GM18507 (cell line): ENCODE data around the gene MLST8.

Experiments
- DNase-seq: peaks from one replicate; pipeline ENCODE4 v3.0.0; 2011; ENCODE audit warnings: low read depth; ENCODE audit not compliant: insufficient read length; ENCODE audit errors: extremely low spot score
- FAIRE-seq: peaks from 2 replicates; lab custom pipeline; 2011; peaks lifted over from hg19 to GRCh38; lab: Jason Lieb, UNC

MLST8 gene

DNA sequence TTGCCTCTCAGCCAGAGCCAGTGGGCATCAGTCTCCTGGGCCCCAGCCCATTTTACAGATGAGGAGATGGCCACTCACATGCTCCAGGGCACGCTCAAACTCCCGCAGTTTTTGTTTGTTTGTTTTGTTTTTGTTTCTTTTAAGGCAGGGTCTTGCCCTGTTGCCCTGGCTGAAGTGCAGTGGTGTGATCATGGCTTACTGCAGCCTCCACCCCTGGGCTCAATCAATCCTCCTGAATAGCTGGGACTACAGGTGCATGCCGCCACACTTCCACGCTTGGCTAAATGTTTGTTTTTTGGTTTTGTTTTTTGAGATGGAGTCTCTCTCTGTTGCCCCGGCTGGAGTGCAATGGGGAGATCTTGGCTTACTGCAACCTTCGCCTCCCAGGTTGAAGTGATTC lies 21.7 kb downstream of the MLST8 start:
- FAIRE-seq (no peak), DNase-seq (no peak)

DNA sequence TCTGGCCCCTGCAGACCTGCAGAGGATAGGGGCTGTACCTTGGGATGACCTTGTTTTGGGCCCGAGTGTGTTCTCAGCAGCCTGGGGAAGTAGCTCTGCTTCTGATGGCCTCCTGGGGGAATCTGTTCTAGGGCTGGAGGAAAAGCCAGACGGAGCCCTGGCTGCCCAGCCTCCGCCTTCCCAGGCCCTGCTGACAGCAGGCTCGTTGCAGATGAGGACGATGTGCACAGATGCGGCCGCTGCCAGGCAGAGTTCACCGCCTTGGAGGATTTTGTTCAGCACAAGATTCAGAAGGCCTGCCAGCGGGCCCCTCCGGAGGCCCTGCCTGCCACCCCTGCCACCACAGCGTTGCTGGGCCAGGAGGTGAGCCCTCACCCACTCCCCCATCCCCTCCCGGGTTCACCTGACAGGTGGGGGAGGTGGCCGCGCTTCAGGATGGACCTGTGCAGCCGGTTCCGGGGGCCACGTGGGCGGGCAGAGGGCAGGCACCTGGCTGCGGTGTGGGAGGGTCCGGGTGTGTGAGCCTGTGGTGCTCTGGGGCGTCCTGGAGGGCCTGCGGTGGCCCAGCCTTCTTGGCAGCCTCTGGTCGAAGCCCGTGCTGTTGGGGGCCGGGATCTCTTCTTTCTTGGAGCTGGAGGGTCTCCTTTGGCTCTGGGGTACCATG lies 23.0 kb downstream of the MLST8 start:
- DNase-seq (no peak), FAIRE-seq (no peak)

- FAIRE-seq (no peak), DNase-seq (no peak)
These were observed 23.8 kb downstream of the MLST8 start for GRCh38 chr16:2229091-2229490.

GRCh38 chr16:2229632-2230250 lies 24.5 kb downstream of the MLST8 start:
- FAIRE-seq (no peak), DNase-seq (no peak)

DNA sequence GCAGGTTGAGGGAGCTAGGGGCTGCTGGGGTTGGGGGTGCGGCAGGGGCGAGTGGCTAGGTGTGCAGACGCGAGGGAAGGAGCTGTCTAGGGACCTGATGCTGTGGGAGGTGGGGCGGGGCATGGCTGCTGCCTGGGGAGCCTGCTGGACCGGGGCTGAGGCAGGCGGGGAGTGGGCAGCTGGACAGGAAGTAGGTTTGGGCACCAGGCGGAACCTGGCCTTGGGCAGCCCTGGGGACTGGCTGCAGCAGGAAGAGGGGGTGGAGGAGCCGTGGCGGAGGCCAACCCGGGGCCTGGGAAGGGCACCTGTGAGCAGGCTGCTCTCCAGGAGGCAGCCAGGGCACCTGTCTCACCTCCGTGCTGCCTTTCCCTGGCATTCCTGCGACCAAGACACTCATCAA lies 25.1 kb downstream of the MLST8 start:
- DNase-seq = no peak
- no peak for FAIRE-seq

GRCh38 chr16:2231016-2231931 lies 26.0 kb downstream of the MLST8 start:
- no peak for DNase-seq
- no peak for FAIRE-seq

- no peak for DNase-seq
- no peak for FAIRE-seq
These were observed 27.1 kb downstream of the MLST8 start for GRCh38 chr16:2232094-2232990.

- no peak for DNase-seq
These were observed 28.0 kb downstream of the MLST8 start for GRCh38 chr16:2233046-2233775.

DNA sequence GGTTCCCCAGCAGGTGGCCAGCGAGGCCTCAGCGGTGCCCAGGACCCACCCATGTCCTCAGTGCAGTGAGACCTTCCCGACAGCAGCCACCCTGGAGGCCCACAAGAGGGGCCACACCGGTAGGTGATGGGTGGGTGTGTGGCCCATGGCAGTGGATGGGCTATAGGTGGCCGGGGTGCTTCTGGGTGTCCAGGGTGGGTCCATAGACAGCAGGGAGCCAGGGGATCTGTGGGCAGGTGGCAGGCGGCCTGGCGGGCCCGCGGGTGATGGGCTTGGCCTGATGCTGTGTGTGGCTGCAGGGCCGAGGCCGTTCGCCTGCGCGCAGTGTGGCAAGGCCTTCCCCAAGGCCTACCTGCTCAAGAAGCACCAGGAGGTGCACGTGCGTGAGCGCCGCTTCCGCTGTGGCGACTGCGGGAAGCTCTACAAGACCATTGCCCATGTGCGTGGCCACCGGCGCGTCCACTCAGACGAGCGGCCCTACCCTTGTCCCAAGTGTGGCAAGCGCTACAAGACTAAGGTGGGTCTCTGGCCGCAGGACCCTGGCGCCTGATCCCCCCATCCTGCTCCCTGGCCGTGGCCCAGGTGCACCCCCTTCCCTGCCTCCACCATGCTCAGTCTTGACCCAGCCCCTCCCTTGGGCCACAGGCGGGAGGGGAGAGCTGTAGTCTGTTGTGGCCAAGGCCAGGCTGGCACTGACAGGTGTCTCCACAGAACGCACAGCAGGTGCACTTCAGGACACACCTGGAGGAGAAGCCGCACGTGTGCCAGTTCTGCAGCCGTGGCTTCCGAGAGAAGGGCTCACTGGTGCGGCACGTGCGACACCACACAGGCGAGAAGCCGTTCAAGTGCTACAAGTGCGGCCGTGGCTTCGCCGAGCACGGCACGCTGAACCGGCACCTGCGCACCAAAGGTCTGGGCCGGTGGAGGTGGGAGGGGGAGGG lies 28.9 kb downstream of the MLST8 start:
- DNase-seq = no peak
- FAIRE-seq = no peak

More at GRCh38 chr16:2233046-2233775, 28.0 kb downstream of the MLST8 start:
- no peak for FAIRE-seq

DNA sequence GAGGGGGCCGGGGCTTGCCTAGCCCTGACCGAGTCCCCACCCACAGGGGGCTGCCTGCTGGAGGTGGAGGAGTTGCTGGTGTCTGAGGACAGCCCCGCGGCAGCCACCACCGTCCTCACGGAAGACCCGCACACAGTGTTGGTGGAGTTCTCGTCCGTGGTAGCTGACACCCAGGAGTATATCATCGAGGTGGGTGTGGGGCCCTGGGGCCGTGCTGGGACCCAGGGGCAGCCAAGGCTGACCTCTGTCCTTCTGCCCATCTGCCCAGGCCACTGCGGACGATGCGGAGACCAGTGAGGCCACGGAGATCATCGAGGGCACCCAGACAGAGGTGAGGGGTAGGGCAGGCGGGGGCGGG lies 29.5 kb downstream of the MLST8 start:
- FAIRE-seq (no peak), DNase-seq (no peak)

- DNase-seq = no peak
- no peak for FAIRE-seq
These were observed 30.0 kb downstream of the MLST8 start for GRCh38 chr16:2235234-2235651.

- DNase-seq (no peak), FAIRE-seq (no peak)
These were observed 30.6 kb downstream of the MLST8 start for GRCh38 chr16:2235695-2236336.

DNA sequence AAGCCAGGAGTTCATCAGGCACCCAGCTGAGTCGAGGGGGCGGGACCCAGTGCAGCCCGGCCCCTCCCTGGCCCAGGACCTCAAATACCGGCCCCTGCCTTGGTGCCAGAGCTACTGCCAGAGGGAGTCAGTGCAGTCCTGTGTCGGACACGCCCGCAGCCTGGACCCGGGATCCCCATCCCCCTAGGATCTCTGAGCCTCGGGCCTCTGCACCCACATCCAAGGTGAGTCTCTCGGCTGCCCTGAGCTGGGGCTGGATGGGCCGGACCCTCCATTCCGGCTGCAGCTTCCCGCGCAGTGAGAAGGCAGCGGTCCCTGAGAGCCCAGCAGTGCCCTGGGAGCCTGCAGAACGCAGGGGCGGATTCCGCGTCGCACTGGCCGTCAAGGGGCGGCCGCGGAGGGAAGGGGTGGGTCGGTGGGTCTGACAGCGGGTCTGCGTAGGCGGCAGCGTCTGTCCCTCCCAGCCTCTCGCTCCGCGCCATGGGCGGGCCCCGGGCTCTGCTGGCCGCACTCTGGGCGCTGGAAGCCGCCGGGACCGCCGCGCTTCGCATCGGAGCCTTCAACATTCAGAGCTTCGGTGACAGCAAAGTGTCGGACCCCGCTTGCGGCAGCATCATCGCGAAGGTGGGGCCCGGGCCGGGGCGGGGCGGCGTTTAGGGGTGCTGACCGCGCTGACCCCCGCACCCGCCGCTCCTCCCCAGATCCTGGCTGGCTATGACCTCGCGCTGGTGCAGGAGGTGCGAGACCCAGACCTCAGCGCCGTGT lies 31.3 kb downstream of the MLST8 start, which contains the start of gene DNASE1L2:
TSS of gene DNASE1L2 (plus strand) at position 108 of the 765 bp plus-strand sequence. CDS start at position 481, 373 bp downstream.
- FAIRE-seq = no peak
- DNase-seq = no peak

- DNase-seq (no peak), FAIRE-seq (no peak)
These were observed 31.8 kb downstream of the MLST8 start for GRCh38 chr16:2237102-2237482.

DNA sequence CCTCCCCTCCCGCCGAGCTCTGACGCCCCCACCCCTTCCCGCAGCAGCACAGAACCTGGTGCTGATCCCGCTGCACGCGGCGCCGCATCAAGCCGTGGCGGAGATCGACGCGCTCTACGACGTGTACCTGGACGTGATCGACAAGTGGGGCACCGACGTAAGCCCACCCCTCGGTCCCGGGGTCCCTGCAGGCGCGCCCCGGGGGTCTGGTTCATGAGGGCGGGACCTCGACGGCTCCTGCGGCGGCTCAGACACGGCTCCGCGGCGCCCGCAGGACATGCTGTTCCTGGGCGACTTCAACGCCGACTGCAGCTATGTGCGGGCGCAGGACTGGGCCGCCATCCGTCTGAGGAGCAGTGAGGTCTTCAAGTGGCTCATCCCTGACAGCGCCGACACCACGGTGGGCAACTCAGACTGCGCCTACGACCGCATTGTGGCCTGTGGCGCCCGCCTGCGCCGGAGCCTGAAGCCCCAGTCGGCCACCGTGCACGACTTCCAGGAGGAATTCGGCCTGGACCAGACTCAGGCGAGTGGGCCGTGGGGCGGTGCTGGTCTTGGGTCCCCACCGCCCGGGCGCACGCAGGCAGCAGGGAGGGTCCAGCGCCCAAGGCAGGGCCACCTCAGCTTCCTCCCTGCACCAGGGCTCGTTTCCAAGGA lies 32.4 kb downstream of the MLST8 start:
- DNase-seq (no peak), FAIRE-seq (no peak)

- FAIRE-seq (no peak), DNase-seq (no peak)
These were observed 33.0 kb downstream of the MLST8 start for GRCh38 chr16:2238150-2238837.
